ENCODE data around the gene PEDS1. TPM values are rescaled to one million over a fixed set of nuclear protein-coding genes. Genes with fewer than 3 reads are reported as not detected.

Gene PEDS1
- total and polyA plus RNA-seq, 2 of the 13 experiments (the other 11 are each of a cell fraction or from before 2014, with no cell fraction given), result 30.5 to 93.9 TPM

GRCh38 chr20:50199703-50200102 is 46.2 kb upstream of the PEDS1 start (continued):
- TF ChIP-seq ETV5 (CRISPR knock-in tag; IDR thresholded peaks at IDR 0.05; ENCODE audit: borderline replicate concordance) (0 out of 2 replicates have a peak, but pooled peaks have one; percentile 33), CBX5 (CRISPR knock-in tag; IDR thresholded peaks at IDR 0.05; ENCODE audit: borderline replicate concordance) (0 out of 2 replicates have a peak, but pooled peaks have one; percentile 40)

DNA sequence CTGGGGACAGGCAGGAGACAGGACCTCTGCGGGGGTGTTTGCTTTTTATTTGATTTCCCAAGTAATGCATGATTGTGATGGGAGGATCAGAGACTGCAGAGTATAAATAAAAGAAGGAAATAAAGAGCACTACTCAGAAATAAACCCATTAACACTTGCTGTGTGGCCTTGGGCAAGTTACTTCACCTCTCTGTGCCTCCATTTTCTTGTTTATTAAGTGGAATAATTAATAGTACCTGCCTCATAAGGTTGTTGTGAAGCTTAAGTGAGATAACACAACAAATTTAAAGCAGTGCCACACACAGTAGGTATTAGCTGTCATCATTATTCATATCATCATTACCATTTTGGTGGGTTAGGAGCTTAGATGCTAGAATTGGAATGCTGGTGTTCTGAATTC is 45.2 kb upstream of the PEDS1 start:
- H3K36me3 ChIP-seq (replicated peaks in 1 of 2; ENCODE audit: control insufficient read depth in 1 of 2, insufficient read depth in 2 of 2, low read length in 2 of 2), result peaks cover under 1 to 2% of the 10 kb centered on the region in 2 experiments; a peak in 2 of 5 replicates
- WGBS (ENCODE audit: low lambda C conversion rate), result 87% methylated on average over 1 of the region's 1 CpG
- POLR2A ChIA-PET, result interaction anchor here (1.4 kb wide), 1 partner anchor 122 kb away, joined by 4 read pairs; no protein-coding TSS in a partner anchor
- H2AFZ ChIP-seq (ENCODE audit: low read length), result no peak overlapping the region
- peaks cover 30% of the 10 kb centered on the region for H3K4me1 ChIP-seq (ENCODE audit: insufficient read depth, low read length)
- CTCF ChIA-PET (ENCODE audit: low intra/inter-chr PET ratio, low total read pairs), result no interaction called here
- no peak overlapping the region for H3K9ac ChIP-seq (ENCODE audit: insufficient read depth, low read depth, low read length)
- DNase-seq (ENCODE audit: low spot score) (no peak), ATAC-seq (no peak), FAIRE-seq (no peak)
- peak; percentile 72; the same call in 1 of the 2 replicates for TF ChIP-seq ZNF768 (CRISPR knock-in tag; IDR thresholded peaks at IDR 0.05)
- no peak for TF ChIP-seq ZBTB38 (CRISPR knock-in tag; IDR thresholded peaks at IDR 0.05)
- TF ChIP-seq ZMYM3 (CRISPR knock-in tag; IDR thresholded peaks at IDR 0.05), result peak; percentile 67; the same call in 1 of the 2 replicates
- TF ChIP-seq HOXA7 (CRISPR knock-in tag; IDR thresholded peaks at IDR 0.05), result no peak
- H3K27me3 ChIP-seq (ENCODE audit: control insufficient read depth in 1 of 2, insufficient read depth in 2 of 2, low read length in 2 of 2), result peaks cover 0 to 7% of the 10 kb centered on the region in 2 experiments; a peak in 4 of 5 replicates
- no TSS peak for BruUV-seq (replicated peaks)
- no peak overlapping the region for H3K27ac ChIP-seq (ENCODE audit: extremely low read length, insufficient read depth, low read length)
- peaks cover 3% of the 10 kb centered on the region for H3K79me2 ChIP-seq (ENCODE audit: insufficient read depth, low read length)
- H3K4me3 ChIP-seq (replicated peaks in 1 of 3; ENCODE audit: insufficient read depth in 1 of 3, low read depth in 2 of 3, low read length in 3 of 3), result no peak overlapping the region
- H3K9me3 ChIP-seq (ENCODE audit: low read length), result no peaks in the 10 kb centered on the region
- intact Hi-C loops (cut with micrococcal nuclease; ENCODE audit: unreplicated experiment) (loop anchor here (10.0 kb wide), 1 partner anchor 46 kb away; no protein-coding TSS in a partner anchor), in situ Hi-C loops (cut with HindIII; ENCODE audit: extremely low pct_ligation_motif_present, low pct_unique_long_range_greater_than_20kb) (no loop called here)
- no peak overlapping the region for H3K4me2 ChIP-seq (ENCODE audit: low read depth, low read length)
- peaks cover 15% of the 10 kb centered on the region; the same call in 1 of the 2 replicates for H4K20me1 ChIP-seq (ENCODE audit: insufficient read depth, low read length)

All from HepG2 (cell line).